K562 (cell line): ENCODE results near the gene ALDH9A1.

ENCODE experiments used
- HNRNPUL1 ChIP-seq: fragments of 200-400 bp; formaldehyde crosslinking; IDR thresholded peaks from 2 replicates; pipeline ENCODE4 v1.6.1; 2017; ENCODE audit warnings: low read length
- POLR2A ChIP-seq: fragments of 450-650 bp; conservative IDR thresholded peaks from 2 replicates; pipeline ENCODE4 v1.6.1; 2016
- ZNF121 ChIP-seq: sonication (generic); formaldehyde crosslinking; conservative IDR thresholded peaks from 2 replicates; pipeline ENCODE4 v1.8.0; 2022; ENCODE audit warnings: missing genetic modification reagents
- TF ChIP-seq, protein P1 (sequence below): fragments of 200-800 bp; sonication (Bioruptor generic); IDR thresholded peaks from 2 replicates; pipeline ENCODE4 v1.6.1; 2016; ENCODE audit warnings: missing genetic modification characterization, missing compliant biosample characterization
- TF ChIP-seq, protein P2 (sequence below), 3 experiments: IDR thresholded peaks in 2 of 3; conservative IDR thresholded peaks in 1 of 3; 2 replicates each; pipeline ENCODE4 v1.5.1; 2011 to 2012; ENCODE audit warnings: low read length in 3 of 3, mild to moderate bottlenecking in 3 of 3, control low read depth in 2 of 3, improper control_type of control experiment in 1 of 3, inconsistent platforms in 1 of 3, low read depth in 1 of 3, mixed read lengths in 1 of 3, moderate library complexity in 1 of 3; ENCODE audit not compliant: insufficient read depth in 2 of 3

DNA sequence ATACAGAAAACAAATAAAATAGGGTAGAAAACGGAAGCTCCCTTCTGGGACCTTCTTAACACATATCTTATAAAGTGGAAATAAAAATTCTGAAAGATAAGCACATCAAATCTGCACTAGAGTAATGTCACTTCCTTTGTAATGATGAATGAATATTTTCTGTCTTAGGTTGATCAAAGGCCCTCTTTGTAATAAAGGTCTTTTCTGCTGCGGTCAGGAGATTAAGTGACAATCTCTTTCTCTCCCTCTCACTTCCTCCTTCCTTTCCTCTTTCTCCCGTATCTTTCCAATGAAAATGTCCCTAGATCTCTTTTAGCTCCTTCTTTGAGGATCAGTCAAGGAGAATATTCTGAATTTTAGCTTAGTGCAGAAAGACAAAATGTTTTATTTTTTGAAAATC is 36.5 kb upstream of the ALDH9A1 start:
- TF ChIP-seq HNRNPUL1: no peak
- no peak for TF ChIP-seq ZNF121 (CRISPR knock-in tag)
- no peak for TF ChIP-seq POLR2A
- TF ChIP-seq, protein P1, sequence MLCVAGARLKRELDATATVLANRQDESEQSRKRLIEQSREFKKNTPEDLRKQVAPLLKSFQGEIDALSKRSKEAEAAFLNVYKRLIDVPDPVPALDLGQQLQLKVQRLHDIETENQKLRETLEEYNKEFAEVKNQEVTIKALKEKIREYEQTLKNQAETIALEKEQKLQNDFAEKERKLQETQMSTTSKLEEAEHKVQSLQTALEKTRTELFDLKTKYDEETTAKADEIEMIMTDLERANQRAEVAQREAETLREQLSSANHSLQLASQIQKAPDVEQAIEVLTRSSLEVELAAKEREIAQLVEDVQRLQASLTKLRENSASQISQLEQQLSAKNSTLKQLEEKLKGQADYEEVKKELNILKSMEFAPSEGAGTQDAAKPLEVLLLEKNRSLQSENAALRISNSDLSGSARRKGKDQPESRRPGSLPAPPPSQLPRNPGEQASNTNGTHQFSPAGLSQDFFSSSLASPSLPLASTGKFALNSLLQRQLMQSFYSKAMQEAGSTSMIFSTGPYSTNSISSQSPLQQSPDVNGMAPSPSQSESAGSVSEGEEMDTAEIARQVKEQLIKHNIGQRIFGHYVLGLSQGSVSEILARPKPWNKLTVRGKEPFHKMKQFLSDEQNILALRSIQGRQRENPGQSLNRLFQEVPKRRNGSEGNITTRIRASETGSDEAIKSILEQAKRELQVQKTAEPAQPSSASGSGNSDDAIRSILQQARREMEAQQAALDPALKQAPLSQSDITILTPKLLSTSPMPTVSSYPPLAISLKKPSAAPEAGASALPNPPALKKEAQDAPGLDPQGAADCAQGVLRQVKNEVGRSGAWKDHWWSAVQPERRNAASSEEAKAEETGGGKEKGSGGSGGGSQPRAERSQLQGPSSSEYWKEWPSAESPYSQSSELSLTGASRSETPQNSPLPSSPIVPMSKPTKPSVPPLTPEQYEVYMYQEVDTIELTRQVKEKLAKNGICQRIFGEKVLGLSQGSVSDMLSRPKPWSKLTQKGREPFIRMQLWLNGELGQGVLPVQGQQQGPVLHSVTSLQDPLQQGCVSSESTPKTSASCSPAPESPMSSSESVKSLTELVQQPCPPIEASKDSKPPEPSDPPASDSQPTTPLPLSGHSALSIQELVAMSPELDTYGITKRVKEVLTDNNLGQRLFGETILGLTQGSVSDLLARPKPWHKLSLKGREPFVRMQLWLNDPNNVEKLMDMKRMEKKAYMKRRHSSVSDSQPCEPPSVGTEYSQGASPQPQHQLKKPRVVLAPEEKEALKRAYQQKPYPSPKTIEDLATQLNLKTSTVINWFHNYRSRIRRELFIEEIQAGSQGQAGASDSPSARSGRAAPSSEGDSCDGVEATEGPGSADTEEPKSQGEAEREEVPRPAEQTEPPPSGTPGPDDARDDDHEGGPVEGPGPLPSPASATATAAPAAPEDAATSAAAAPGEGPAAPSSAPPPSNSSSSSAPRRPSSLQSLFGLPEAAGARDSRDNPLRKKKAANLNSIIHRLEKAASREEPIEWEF (CRISPR knock-in tag): no peak
- TF ChIP-seq, protein P2, sequence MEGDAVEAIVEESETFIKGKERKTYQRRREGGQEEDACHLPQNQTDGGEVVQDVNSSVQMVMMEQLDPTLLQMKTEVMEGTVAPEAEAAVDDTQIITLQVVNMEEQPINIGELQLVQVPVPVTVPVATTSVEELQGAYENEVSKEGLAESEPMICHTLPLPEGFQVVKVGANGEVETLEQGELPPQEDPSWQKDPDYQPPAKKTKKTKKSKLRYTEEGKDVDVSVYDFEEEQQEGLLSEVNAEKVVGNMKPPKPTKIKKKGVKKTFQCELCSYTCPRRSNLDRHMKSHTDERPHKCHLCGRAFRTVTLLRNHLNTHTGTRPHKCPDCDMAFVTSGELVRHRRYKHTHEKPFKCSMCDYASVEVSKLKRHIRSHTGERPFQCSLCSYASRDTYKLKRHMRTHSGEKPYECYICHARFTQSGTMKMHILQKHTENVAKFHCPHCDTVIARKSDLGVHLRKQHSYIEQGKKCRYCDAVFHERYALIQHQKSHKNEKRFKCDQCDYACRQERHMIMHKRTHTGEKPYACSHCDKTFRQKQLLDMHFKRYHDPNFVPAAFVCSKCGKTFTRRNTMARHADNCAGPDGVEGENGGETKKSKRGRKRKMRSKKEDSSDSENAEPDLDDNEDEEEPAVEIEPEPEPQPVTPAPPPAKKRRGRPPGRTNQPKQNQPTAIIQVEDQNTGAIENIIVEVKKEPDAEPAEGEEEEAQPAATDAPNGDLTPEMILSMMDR (IDR thresholded peaks at IDR 0.05 in 2 of 3, conservative IDR thresholded peaks at IDR 0.05 in 1 of 3; ENCODE audit: insufficient read depth in 2 of 3, low read depth in 1 of 3, low read length in 3 of 3): no peak
